Activated CD8-positive, alpha-beta memory T cell treated with anti-CD3 and anti-CD28 coated beads for 24 hours (primary cell): ENCODE measurements around the gene TMEM176A.
"Not testable (repeated sequence)": the region's sequence is repeated elsewhere in the genome, so short reads cannot be mapped to it uniquely, and the experiment has no call there.

Experiments used
- DNase-seq: peaks from one replicate; pipeline ENCODE4 v3.0.0-alpha.2; 2020

TMEM176A gene

GRCh38 chr7:150800581-150801241 is at the start of gene TMEM176A:
Gene TMEM176A, plus strand, starts transcription at chr7:150800769. Its CDS starts 782 bp downstream, at chr7:150801551.
- DNase-seq: peak; percentile 66

- DNase-seq: no peak
These were observed 48.9 kb upstream of the TMEM176A start for GRCh38 chr7:150751702-150752101.

- DNase-seq: no peak
These were observed 47.3 kb upstream of the TMEM176A start for GRCh38 chr7:150753239-150753638.

GRCh38 chr7:150753826-150754603 is 46.6 kb upstream of the TMEM176A start:
- no peak for DNase-seq

GRCh38 chr7:150754951-150755350 is 45.6 kb upstream of the TMEM176A start:
- DNase-seq: no peak

- DNase-seq: peak; percentile 76
These were observed 45.0 kb upstream of the TMEM176A start for GRCh38 chr7:150755473-150756099.

GRCh38 chr7:150756166-150756565 is 44.4 kb upstream of the TMEM176A start:
- no peak for DNase-seq

GRCh38 chr7:150756858-150757257 is 43.7 kb upstream of the TMEM176A start:
- DNase-seq: no peak

GRCh38 chr7:150759479-150759878 is 41.1 kb upstream of the TMEM176A start:
- no peak for DNase-seq

- DNase-seq: no peak
These were observed 34.2 kb upstream of the TMEM176A start for GRCh38 chr7:150766334-150766709.

- no peak for DNase-seq
These were observed 30.8 kb upstream of the TMEM176A start for GRCh38 chr7:150769768-150770167.

- DNase-seq: not testable (repeated sequence)
These were observed 26.4 kb upstream of the TMEM176A start for GRCh38 chr7:150774131-150774530.

GRCh38 chr7:150778014-150778737 is 22.4 kb upstream of the TMEM176A start:
- DNase-seq: no peak

- peak; percentile 88 for DNase-seq
These were observed 21.7 kb upstream of the TMEM176A start for GRCh38 chr7:150778738-150779301.

GRCh38 chr7:150780292-150780691 is 20.3 kb upstream of the TMEM176A start:
- no peak for DNase-seq

- no peak for DNase-seq
These were observed 19.5 kb upstream of the TMEM176A start for GRCh38 chr7:150781103-150781502.

GRCh38 chr7:150781961-150782360 is 18.6 kb upstream of the TMEM176A start:
- no peak for DNase-seq

GRCh38 chr7:150784120-150784736 is 16.3 kb upstream of the TMEM176A start:
- no peak for DNase-seq

- no peak for DNase-seq
These were observed 15.6 kb upstream of the TMEM176A start for GRCh38 chr7:150784954-150785353.

- DNase-seq: no peak
These were observed 13.0 kb upstream of the TMEM176A start for GRCh38 chr7:150787321-150788281.
